Nephron (organoid): ENCODE data around the gene MAGI1.
"Not testable (repeated sequence)": the region's sequence is repeated elsewhere in the genome, so short reads cannot be mapped to it uniquely, and the experiment has no call there.

Experiments
- H3K27ac Mint-ChIP-seq, 3 experiments: 2 replicates each; pipeline ENCODE4 v1.8.0; 2020; ENCODE audit warnings: mixed read lengths in 3 of 3, mild to moderate bottlenecking in 2 of 3, moderate library complexity in 1 of 3
- H3K27me3 Mint-ChIP-seq: 2 replicates; pipeline ENCODE4 v1.8.0; 2021; ENCODE audit warnings: low read depth, mild to moderate bottlenecking, moderate library complexity, mixed read lengths
- H3K36me3 Mint-ChIP-seq: 2 replicates; pipeline ENCODE4 v1.8.0; 2020; ENCODE audit warnings: low read depth, mixed read lengths
- H3K4me1 Mint-ChIP-seq: 2 replicates; pipeline ENCODE4 v1.8.0; 2020; ENCODE audit warnings: mixed read lengths
- H3K4me3 Mint-ChIP-seq, 3 experiments: 2 replicates each; pipeline ENCODE4 v1.8.0; 2020; ENCODE audit warnings: mild to moderate bottlenecking in 3 of 3, mixed read lengths in 3 of 3, moderate library complexity in 2 of 3
- H3K9me3 Mint-ChIP-seq: 2 replicates; pipeline ENCODE4 v1.8.0; 2020; ENCODE audit warnings: mixed read lengths
- TF ChIP-seq, protein P1 (sequence below), 3 experiments: fragments of 200-600 bp; sonication (generic); IDR thresholded peaks; one replicate each; pipeline ENCODE4 v1.5.0; 2021; ENCODE audit warnings: antibody characterized with exemption in 3 of 3; ENCODE audit not compliant: unreplicated experiment in 3 of 3

MAGI1 gene

DNA sequence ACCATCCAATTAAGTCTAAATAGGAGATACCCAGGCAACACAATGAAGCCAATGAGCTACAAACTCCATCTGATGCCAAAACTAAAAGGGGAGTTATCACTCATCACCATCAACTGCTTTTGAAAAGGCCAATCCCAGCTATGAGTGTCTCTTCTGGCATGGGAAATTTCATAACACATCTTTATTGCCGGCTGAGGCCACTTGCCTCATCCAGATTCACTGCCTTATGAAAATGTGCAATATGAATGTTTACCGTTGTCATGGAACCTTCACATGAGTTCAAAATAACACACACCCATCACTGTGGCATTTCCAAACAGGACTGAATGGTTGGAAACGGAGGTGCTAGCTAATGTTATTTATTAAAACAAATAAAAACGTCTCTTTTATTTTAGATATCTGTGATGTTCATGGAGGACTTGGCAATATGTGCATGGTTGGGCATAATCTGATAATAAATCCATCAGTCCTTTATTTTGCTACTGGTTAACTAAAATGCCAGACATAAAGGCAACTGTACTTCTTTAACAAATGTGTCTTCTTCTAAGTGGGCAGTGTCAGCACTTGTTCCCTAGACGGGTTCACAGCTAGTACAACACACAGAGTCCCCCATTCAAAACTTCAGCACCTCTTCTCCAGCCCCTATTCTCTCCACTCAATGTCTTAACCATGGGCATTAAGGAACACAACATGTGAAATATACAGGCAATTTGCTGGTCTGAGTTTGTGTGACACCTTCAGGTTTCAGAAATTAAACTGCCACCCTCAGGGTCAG, 143.9 kb downstream of the MAGI1 start:
- no peaks in the 10 kb centered on the region for H3K27me3 Mint-ChIP-seq
- no peak overlapping the region for H3K4me3 Mint-ChIP-seq
- no peaks in the 10 kb centered on the region for H3K36me3 Mint-ChIP-seq
- TF ChIP-seq, protein P1, sequence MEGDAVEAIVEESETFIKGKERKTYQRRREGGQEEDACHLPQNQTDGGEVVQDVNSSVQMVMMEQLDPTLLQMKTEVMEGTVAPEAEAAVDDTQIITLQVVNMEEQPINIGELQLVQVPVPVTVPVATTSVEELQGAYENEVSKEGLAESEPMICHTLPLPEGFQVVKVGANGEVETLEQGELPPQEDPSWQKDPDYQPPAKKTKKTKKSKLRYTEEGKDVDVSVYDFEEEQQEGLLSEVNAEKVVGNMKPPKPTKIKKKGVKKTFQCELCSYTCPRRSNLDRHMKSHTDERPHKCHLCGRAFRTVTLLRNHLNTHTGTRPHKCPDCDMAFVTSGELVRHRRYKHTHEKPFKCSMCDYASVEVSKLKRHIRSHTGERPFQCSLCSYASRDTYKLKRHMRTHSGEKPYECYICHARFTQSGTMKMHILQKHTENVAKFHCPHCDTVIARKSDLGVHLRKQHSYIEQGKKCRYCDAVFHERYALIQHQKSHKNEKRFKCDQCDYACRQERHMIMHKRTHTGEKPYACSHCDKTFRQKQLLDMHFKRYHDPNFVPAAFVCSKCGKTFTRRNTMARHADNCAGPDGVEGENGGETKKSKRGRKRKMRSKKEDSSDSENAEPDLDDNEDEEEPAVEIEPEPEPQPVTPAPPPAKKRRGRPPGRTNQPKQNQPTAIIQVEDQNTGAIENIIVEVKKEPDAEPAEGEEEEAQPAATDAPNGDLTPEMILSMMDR (IDR thresholded peaks at IDR 0.05; ENCODE audit: unreplicated experiment in 3 of 3): no peak
- peaks cover 9% of the 10 kb centered on the region for H3K4me1 Mint-ChIP-seq
- H3K9me3 Mint-ChIP-seq: no peaks in the 10 kb centered on the region
- H3K27ac Mint-ChIP-seq: no peak overlapping the region

DNA sequence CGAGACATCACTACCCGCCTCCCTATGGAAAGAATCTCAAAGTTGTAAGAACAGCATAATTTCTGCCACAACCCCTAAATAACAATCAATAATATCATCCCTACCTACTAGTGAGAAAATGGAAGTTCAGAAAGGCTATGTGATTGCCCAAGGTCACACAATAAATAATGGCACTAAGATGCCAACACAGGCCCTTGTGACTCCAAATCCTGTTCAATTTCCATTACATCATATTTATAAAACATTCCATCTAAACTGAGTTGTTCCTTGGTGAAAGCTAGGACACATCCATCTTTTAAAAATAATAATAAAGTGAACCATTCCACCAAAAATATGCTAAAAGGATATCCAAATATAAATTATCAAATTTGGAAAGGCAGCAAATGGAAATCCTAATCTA, 144.6 kb downstream of the MAGI1 start:
- H3K4me3 Mint-ChIP-seq: no peak overlapping the region
- H3K9me3 Mint-ChIP-seq: no peaks in the 10 kb centered on the region
- no peak overlapping the region for H3K27ac Mint-ChIP-seq
- TF ChIP-seq, protein P1 (IDR thresholded peaks at IDR 0.05; ENCODE audit: unreplicated experiment in 3 of 3): no peak
- no peaks in the 10 kb centered on the region for H3K36me3 Mint-ChIP-seq
- H3K27me3 Mint-ChIP-seq: no peaks in the 10 kb centered on the region
- peaks cover 15% of the 10 kb centered on the region for H3K4me1 Mint-ChIP-seq

DNA sequence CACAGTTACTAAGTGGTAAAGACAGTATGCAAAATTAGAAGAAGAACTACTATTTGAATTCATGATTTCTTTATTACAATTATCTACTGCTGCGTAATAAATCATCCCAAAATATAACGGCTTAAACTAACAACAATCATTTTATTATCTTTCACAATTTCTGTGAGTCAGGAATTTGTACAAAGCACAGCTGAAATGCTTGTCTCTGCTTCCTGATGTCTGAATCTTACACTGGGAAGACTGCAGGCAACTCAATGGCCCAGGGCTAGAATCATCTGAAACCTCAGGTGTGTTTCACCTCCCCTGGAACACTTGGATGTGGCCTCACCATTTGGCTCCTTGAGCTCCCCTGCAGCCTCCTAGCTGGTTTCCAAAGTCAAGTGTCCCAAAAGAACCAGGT, 145.1 kb downstream of the MAGI1 start:
- no peaks in the 10 kb centered on the region for H3K27me3 Mint-ChIP-seq

DNA sequence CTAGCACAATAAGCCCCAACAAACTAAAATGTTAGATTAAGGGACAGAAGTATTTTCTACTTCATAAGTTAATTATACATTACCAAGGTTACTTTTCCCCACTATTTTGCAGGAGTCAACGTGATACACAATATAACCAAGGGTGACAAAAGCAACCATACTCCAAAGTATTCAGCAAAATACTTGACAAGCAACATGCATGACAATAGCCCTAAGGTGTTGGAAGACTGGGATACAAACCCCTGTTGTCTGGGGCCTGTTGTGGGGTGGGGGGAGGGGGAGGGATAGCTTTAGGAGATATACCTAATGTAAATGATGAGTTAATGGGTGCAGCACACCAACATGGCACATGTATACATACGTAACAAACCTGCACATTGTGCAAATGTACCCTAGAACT, 147.2 kb downstream of the MAGI1 start:
- H3K36me3 Mint-ChIP-seq, H3K9me3 Mint-ChIP-seq: not testable (repeated sequence)

More for the DNA sequence above, 145.1 kb downstream of the MAGI1 start:
- H3K4me1 Mint-ChIP-seq: peaks cover 17% of the 10 kb centered on the region
- no peak overlapping the region for H3K4me3 Mint-ChIP-seq
- no peak overlapping the region for H3K27ac Mint-ChIP-seq
- H3K36me3 Mint-ChIP-seq: no peaks in the 10 kb centered on the region
- H3K9me3 Mint-ChIP-seq: no peaks in the 10 kb centered on the region
- TF ChIP-seq, protein P1 (IDR thresholded peaks at IDR 0.05; ENCODE audit: unreplicated experiment in 3 of 3): no peak

DNA sequence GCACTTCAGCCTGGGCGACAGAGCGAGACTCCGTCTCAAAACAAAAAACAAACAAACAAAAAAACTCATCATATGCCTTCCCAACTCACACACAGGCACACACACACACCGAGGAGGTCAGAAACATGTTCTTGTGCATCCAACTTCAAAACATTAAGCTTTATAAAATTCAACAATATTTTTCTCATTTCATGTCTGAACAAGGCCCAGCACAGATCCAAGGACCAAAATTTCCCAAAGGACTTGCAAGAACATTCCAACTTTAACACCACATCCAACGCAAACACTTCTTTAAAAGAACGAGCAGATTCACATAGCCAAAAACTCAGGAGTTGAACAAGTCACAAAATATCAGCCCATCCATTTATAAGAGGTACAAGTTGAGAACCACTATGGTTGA, 148.4 kb downstream of the MAGI1 start:
- TF ChIP-seq, protein P1 (IDR thresholded peaks at IDR 0.05; ENCODE audit: unreplicated experiment in 3 of 3): no peak
- Mint-ChIP-seq H3K9me3 (no peaks in the 10 kb centered on the region), H3K27ac (no peak overlapping the region), H3K36me3 (peaks cover 4% of the 10 kb centered on the region), H3K4me1 (peaks cover 18% of the 10 kb centered on the region), H3K4me3 (no peak overlapping the region), H3K27me3 (no peaks in the 10 kb centered on the region)

More for the DNA sequence above, 147.2 kb downstream of the MAGI1 start:
- H3K27me3 Mint-ChIP-seq, H3K4me3 Mint-ChIP-seq, H3K27ac Mint-ChIP-seq: not testable (repeated sequence)
- peaks cover 19% of the 10 kb centered on the region for H3K4me1 Mint-ChIP-seq

DNA sequence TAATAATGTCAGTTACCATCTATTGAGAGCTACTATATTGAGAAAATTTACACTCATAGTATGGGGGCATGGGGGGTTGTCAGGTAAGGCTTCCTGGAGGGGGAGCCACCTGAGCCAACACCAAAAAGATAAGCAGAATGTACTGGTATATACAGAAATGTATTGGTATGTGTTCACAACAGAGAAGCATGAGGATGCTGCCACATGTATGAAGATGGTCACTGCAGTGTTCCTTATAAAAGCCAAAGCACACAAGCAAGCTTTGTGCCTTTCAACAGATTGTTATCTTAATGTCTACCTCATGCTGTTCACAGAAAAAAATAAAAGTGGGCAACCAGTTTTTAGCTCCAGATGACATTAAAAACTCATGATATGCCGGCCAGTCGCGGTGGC, 149.0 kb downstream of the MAGI1 start:
- peaks cover 13% of the 10 kb centered on the region for H3K4me1 Mint-ChIP-seq

More for the DNA sequence above, 149.0 kb downstream of the MAGI1 start:
- Mint-ChIP-seq H3K27me3 (no peaks in the 10 kb centered on the region), H3K36me3 (peaks cover 4% of the 10 kb centered on the region), H3K9me3 (no peaks in the 10 kb centered on the region), H3K4me3 (no peak overlapping the region), H3K27ac (peak overlapping the region; percentile 13 to 71 (median 57))
- TF ChIP-seq, protein P1 (IDR thresholded peaks at IDR 0.05; ENCODE audit: unreplicated experiment in 3 of 3): no peak
